HepG2 (cell line): ENCODE measurements around the gene CACNG4. TPM values are rescaled to one million over a fixed set of nuclear protein-coding genes. Genes with fewer than 3 reads are reported as not detected.

Experiments
- BRF2 ChIP-seq: sonication (generic); formaldehyde crosslinking; IDR thresholded peaks from 2 replicates; pipeline ENCODE4 v1.8.1; 2022; ENCODE audit warnings: mild to moderate bottlenecking, missing genetic modification reagents
- EP300 ChIP-seq, 3 experiments: sonication (generic) in 1 of 3; formaldehyde crosslinking in 1 of 3; IDR thresholded peaks; 2 replicates each; pipeline versions ENCODE4 v1.5.1 to v1.6.1; 2011 to 2020; ENCODE audit warnings: low read depth in 2 of 3, low read length in 2 of 3, borderline replicate concordance in 1 of 3, improper control_type of control experiment in 1 of 3, mild to moderate bottlenecking in 1 of 3, missing genetic modification reagents in 1 of 3, moderate library complexity in 1 of 3
- FOXK2 ChIP-seq: fragments of 450-650 bp; IDR thresholded peaks from 2 replicates; pipeline ENCODE4 v1.6.1; 2016
- HNF1B ChIP-seq: sonication (generic); formaldehyde crosslinking; IDR thresholded peaks from 2 replicates; pipeline ENCODE4 v1.5.1; 2020; ENCODE audit warnings: mild to moderate bottlenecking, moderate library complexity, missing genetic modification reagents
- ISL2 ChIP-seq: sonication (generic); formaldehyde crosslinking; IDR thresholded peaks from 2 replicates; pipeline ENCODE4 v1.5.0; 2020; ENCODE audit warnings: missing genetic modification reagents
- MAFG ChIP-seq: sonication (generic); formaldehyde crosslinking; IDR thresholded peaks from 2 replicates; pipeline ENCODE4 v1.5.1; 2020; ENCODE audit warnings: mild to moderate bottlenecking, missing genetic modification reagents
- MTF1 ChIP-seq: sonication (generic); formaldehyde crosslinking; IDR thresholded peaks from 2 replicates; pipeline ENCODE4 v1.5.0; 2020; ENCODE audit warnings: missing genetic modification reagents
- MYC ChIP-seq: sonication (generic); formaldehyde crosslinking; IDR thresholded peaks from 2 replicates; pipeline ENCODE4 v1.9.0; 2021; ENCODE audit warnings: missing genetic modification reagents, borderline replicate concordance
- NR2F6 ChIP-seq, 2 experiments: IDR thresholded peaks; 2 replicates each; pipeline ENCODE4 v1.6.1; 2016; ENCODE audit warnings: antibody characterized with exemption in 1 of 2, mild to moderate bottlenecking in 1 of 2
- SAP130 ChIP-seq: IDR thresholded peaks from 2 replicates; pipeline ENCODE4 v1.6.1; 2016; ENCODE audit warnings: low read depth
- TBP ChIP-seq: sonication (generic); formaldehyde crosslinking; IDR thresholded peaks from 2 replicates; pipeline ENCODE4 v1.5.0; 2020; ENCODE audit warnings: missing genetic modification reagents
- XRCC5 ChIP-seq: fragments of 200-400 bp; formaldehyde crosslinking; optimal IDR thresholded peaks from 2 replicates; pipeline ENCODE3; 2017; ENCODE audit warnings: mild to moderate bottlenecking, low read length
- ZFP36 ChIP-seq: fragments of 150-350 bp; IDR thresholded peaks from 2 replicates; pipeline ENCODE4 v1.6.1; 2018; ENCODE audit warnings: borderline replicate concordance, low read length, low read depth; ENCODE audit not compliant: partially characterized antibody
- ZIK1 ChIP-seq: sonication (generic); formaldehyde crosslinking; IDR thresholded peaks from 2 replicates; pipeline ENCODE4 v1.5.0; 2020; ENCODE audit warnings: mild to moderate bottlenecking, low read depth, missing genetic modification reagents, borderline replicate concordance
- ZKSCAN1 ChIP-seq: fragments of 150-350 bp; IDR thresholded peaks from 2 replicates; pipeline ENCODE4 v1.6.1; 2014; ENCODE audit warnings: low read length
- ZNF180 ChIP-seq: sonication (generic); formaldehyde crosslinking; IDR thresholded peaks from 2 replicates; pipeline ENCODE4 v1.4.0; 2020; ENCODE audit warnings: low read depth, missing genetic modification reagents, borderline replicate concordance
- ZNF251 ChIP-seq: sonication (generic); formaldehyde crosslinking; IDR thresholded peaks from 2 replicates; pipeline ENCODE4 v1.9.0; 2021; ENCODE audit warnings: mild to moderate bottlenecking, missing genetic modification reagents
- ZNF292 ChIP-seq: sonication (generic); formaldehyde crosslinking; IDR thresholded peaks from 2 replicates; pipeline ENCODE4 v1.8.1; 2022; ENCODE audit warnings: mild to moderate bottlenecking, low read depth, missing genetic modification reagents, borderline replicate concordance
- ZNF503 ChIP-seq: sonication (generic); formaldehyde crosslinking; IDR thresholded peaks from 2 replicates; pipeline ENCODE4 v1.4.0; 2020; ENCODE audit warnings: missing genetic modification reagents
- ZNF770 ChIP-seq: sonication (generic); formaldehyde crosslinking; IDR thresholded peaks from 2 replicates; pipeline ENCODE4 v1.5.0; 2020; ENCODE audit warnings: mild to moderate bottlenecking, missing genetic modification reagents
- ZNF792 ChIP-seq: IDR thresholded peaks from 2 replicates; pipeline ENCODE4 v1.6.1; 2016
- polyA plus RNA-seq, 8 experiments: library from polyadenylated mRNA; depleted of rRNA in 3 of 8; stranded (reverse) in 7 of 8; unstranded in 1 of 8; fragments of >200 nt; fragmentation: Illumina TruSeq in 4 of 8; extraction: Trizol in 4 of 8; gene quantifications; 2 replicates each; pipeline versions ENCODE4 v1.2.1 to v1.2.3, GENCODE V29; 2011 to 2016; ENCODE audit warnings: low read depth in 4 of 8, missing spikeins in 1 of 8, mixed read lengths in 1 of 8; ENCODE audit not compliant: insufficient read depth in 1 of 8
- total RNA-seq, 5 experiments: library from RNA; depleted of rRNA; stranded (reverse); fragments of >200 nt; fragmentation: Illumina TruSeq; extraction: Trizol; gene quantifications; 2 replicates each; pipeline ENCODE4 v1.2.3, GENCODE V29; 2016; ENCODE audit warnings: low read depth in 1 of 5

Gene CACNG4
- total and polyA plus RNA-seq, 2 of the 13 experiments (the other 11 are each of a cell fraction or from before 2014, with no cell fraction given): 0.09 TPM

DNA sequence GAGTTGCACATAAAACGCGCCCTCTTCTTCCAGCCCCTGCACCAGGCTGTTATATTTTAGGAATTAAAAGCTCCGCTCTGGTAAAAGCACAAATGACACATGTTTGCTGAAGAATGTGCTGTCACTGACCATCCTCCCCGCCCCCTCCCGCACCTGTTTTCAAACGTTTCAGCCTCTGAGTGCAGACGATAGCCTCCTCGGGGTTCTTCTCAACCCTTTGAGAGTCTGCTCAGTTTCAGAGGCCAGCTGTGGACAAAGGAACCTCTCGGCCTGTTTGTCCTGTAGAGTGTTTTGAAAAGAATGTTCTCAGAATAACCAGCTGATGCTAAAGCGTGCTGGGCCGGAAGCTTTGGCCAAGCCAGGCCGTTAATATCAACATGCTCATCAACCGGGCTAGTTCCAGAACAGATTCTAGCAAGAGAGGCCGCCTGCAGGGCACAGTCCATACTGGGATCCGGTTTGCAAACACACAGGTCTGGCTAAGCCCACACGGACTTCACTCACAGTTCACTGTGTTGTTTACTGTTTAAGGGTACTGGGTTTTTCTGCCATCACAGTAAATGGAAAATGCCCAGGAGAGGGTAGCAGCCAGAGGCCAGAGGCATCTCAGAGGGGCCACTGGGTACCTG is 6.4 kb upstream of the CACNG4 start (continued):
- 0 out of 2 replicates have a peak, but pooled peaks have one; percentile 64 for TF ChIP-seq ZNF503
- TF ChIP-seq BRF2 (CRISPR knock-in tag): no peak
- peak; percentile 63; the same call in 1 of the 2 replicates for TF ChIP-seq ZNF770 (CRISPR knock-in tag)
- TF ChIP-seq ZNF292 (CRISPR knock-in tag): peak; percentile 87; the same call in 1 of the 2 replicates
- no peak for TF ChIP-seq TBP (CRISPR knock-in tag)
- TF ChIP-seq SAP130 (CRISPR knock-in tag): peak; percentile 74
- no peak for TF ChIP-seq ZNF180
- TF ChIP-seq MTF1: no peak
- no peak for TF ChIP-seq MAFG
- peak; percentile 92 for TF ChIP-seq ZFP36
- peak; percentile 71 for TF ChIP-seq ZNF792 (CRISPR knock-in tag)
- TF ChIP-seq HNF1B (CRISPR knock-in tag): peak; percentile 81; the same call in 1 of the 2 replicates
- peak; percentile 36; the same call in 1 of the 2 replicates for TF ChIP-seq NR2F6 (IDR thresholded peaks at IDR 0.05)
- TF ChIP-seq NR2F6 (CRISPR knock-in tag; IDR thresholded peaks at IDR 0.05): no peak; the same call in 1 of the 2 replicates
- TF ChIP-seq ISL2 (CRISPR knock-in tag): peak; percentile 34; the same call in 1 of the 2 replicates
- no peak for TF ChIP-seq ZIK1 (CRISPR knock-in tag)
- TF ChIP-seq ZKSCAN1: peak; percentile 33; the same call in 1 of the 2 replicates
- TF ChIP-seq EP300 (IDR thresholded peaks at IDR 0.05; ENCODE audit: low read depth in 2 of 2, low read length in 2 of 2): peak in 1 of 2 experiments; percentile 71; a peak in 1 of 4 replicates
- TF ChIP-seq EP300 (CRISPR knock-in tag; IDR thresholded peaks at IDR 0.05; ENCODE audit: borderline replicate concordance): peak; percentile 27; the same call in 1 of the 2 replicates
- peak; percentile 79; the same call in 1 of the 2 replicates for TF ChIP-seq FOXK2
- peak; percentile 31; the same call in 1 of the 2 replicates for TF ChIP-seq MYC (CRISPR knock-in tag)
- no peak for TF ChIP-seq ZNF251 (CRISPR knock-in tag)
- peak; percentile 69 for TF ChIP-seq XRCC5
